Breast epithelium (tissue), 3 donors: ENCODE results near the gene PRKG1.

ENCODE experiments used
- POLR2A ChIP-seq: fragments of 450-650 bp; IDR thresholded peaks from one replicate; pipeline ENCODE4 v1.6.1; 2016; ENCODE audit warnings: antibody characterized with exemption, mild to moderate bottlenecking, moderate library complexity
- TF ChIP-seq, protein P1 (sequence below), 3 donors: fragments of 450-650 bp; IDR thresholded peaks; one replicate each; pipeline ENCODE4 v1.5.1; 2016 to 2017; ENCODE audit warnings: antibody characterized with exemption in 3 of 3, mild to moderate bottlenecking in 3 of 3, moderate library complexity in 3 of 3

DNA sequence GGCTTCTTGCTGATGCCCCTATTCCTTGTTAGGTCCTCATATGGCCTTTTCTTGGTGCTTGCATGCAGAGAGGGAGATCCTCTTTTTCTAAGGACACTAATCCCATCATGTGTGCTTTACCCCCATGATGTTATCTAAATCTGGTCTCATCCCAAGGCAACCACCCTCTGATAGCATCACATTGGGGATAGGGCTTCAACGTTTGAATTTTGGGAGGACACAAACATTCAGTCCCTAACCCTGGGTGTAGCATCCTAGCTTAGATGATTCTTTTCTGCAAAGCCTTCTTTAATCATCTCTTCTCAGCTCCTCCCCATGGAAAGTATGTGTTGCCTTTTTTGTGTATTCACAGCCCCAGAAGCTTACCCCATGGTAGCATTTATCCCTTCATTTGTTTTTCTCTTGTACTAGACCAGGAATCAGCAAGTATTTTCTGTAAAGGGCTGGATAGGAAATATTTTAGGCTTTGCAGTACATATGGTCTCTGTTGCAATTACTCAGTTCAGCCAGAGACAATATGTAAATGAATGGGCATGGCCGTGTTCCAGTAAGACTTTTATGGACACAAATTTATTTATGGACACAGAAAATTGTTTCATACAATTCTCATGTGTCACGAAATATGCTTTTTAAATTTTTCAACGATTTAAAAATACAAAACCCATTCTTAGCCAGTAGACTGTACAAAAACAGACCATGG is 726.6 kb downstream of the PRKG1 start:
- TF ChIP-seq POLR2A, result no peak
- TF ChIP-seq, protein P1, sequence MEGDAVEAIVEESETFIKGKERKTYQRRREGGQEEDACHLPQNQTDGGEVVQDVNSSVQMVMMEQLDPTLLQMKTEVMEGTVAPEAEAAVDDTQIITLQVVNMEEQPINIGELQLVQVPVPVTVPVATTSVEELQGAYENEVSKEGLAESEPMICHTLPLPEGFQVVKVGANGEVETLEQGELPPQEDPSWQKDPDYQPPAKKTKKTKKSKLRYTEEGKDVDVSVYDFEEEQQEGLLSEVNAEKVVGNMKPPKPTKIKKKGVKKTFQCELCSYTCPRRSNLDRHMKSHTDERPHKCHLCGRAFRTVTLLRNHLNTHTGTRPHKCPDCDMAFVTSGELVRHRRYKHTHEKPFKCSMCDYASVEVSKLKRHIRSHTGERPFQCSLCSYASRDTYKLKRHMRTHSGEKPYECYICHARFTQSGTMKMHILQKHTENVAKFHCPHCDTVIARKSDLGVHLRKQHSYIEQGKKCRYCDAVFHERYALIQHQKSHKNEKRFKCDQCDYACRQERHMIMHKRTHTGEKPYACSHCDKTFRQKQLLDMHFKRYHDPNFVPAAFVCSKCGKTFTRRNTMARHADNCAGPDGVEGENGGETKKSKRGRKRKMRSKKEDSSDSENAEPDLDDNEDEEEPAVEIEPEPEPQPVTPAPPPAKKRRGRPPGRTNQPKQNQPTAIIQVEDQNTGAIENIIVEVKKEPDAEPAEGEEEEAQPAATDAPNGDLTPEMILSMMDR (IDR thresholded peaks at IDR 0.05), result no peak
